Suppressor macrophage treated with lipopolysaccharide for 1 hour (primary cell): ENCODE data around the gene GPATCH2L.

Experiments used
- DNase-seq, 3 donors: peaks; one replicate each; pipeline ENCODE4 v3.0.0-alpha.2; 2020 to 2022

Gene GPATCH2L

GRCh38 chr14:76136476-76137110 lies 15.1 kb upstream of the GPATCH2L start:
- DNase-seq, result no peak

GRCh38 chr14:76138119-76138757 lies 13.5 kb upstream of the GPATCH2L start:
- no peak for DNase-seq

- peak in 1 of 3 donors; percentile 41 for DNase-seq
These were observed 12.7 kb upstream of the GPATCH2L start for GRCh38 chr14:76138758-76139723.

GRCh38 chr14:76143642-76144041 lies 8.1 kb upstream of the GPATCH2L start:
- DNase-seq, result no peak

GRCh38 chr14:76146976-76147375 lies 4.7 kb upstream of the GPATCH2L start:
- DNase-seq, result peak in 1 of 3 donors; percentile 15

- no peak for DNase-seq
These were observed 2.5 kb upstream of the GPATCH2L start for GRCh38 chr14:76149196-76149595.

- peak; percentile 90 to 95 (median 92) for DNase-seq
These were observed 585 bp downstream of the GPATCH2L start for GRCh38 chr14:76152333-76152681.

- no peak for DNase-seq
These were observed 2.2 kb downstream of the GPATCH2L start for GRCh38 chr14:76153919-76154318.

GRCh38 chr14:76154539-76155126 lies 2.9 kb downstream of the GPATCH2L start:
- DNase-seq, result no peak

- DNase-seq, result no peak
These were observed 12.1 kb downstream of the GPATCH2L start for GRCh38 chr14:76163668-76164363.

- DNase-seq, result peak in 2 of 3 donors; percentile 25 to 33
These were observed 16.8 kb downstream of the GPATCH2L start for GRCh38 chr14:76168531-76168930.

GRCh38 chr14:76169776-76170175 lies 18.1 kb downstream of the GPATCH2L start:
- DNase-seq, result no peak

GRCh38 chr14:76174982-76175381 lies 23.3 kb downstream of the GPATCH2L start:
- no peak for DNase-seq

- DNase-seq, result no peak
These were observed 24.2 kb downstream of the GPATCH2L start for GRCh38 chr14:76175942-76176341.

GRCh38 chr14:76181546-76181945 lies 29.8 kb downstream of the GPATCH2L start:
- DNase-seq, result peak in 2 of 3 donors; percentile 30 to 44

GRCh38 chr14:76186308-76187027 lies 34.7 kb downstream of the GPATCH2L start:
- no peak for DNase-seq

- peak; percentile 76 to 86 (median 86) for DNase-seq
These were observed 39.6 kb downstream of the GPATCH2L start for GRCh38 chr14:76191297-76191696.

GRCh38 chr14:76193696-76194095 lies 42.0 kb downstream of the GPATCH2L start:
- peak in 1 of 3 donors; percentile 18 for DNase-seq

- DNase-seq, result no peak
These were observed 42.6 kb downstream of the GPATCH2L start for GRCh38 chr14:76194327-76194726.

- DNase-seq, result no peak
These were observed 43.3 kb downstream of the GPATCH2L start for GRCh38 chr14:76195003-76195402.

GRCh38 chr14:76196980-76197695 lies 45.4 kb downstream of the GPATCH2L start:
- DNase-seq, result peak in 1 of 3 donors; percentile 36
